K562 (cell line): ENCODE measurements around the gene BACH1.

Experiments
- ATF6 ChIP-seq: sonication (generic); formaldehyde crosslinking; IDR thresholded peaks from 2 replicates; pipeline ENCODE4 v1.4.0; 2020; ENCODE audit warnings: mild to moderate bottlenecking, missing genetic modification reagents
- BCOR ChIP-seq: fragments of 450-650 bp; IDR thresholded peaks from 2 replicates; pipeline ENCODE4 v1.6.1; 2016
- CBX3 ChIP-seq, 2 experiments: IDR thresholded peaks; 1 replicate in 1 of 2; 2 replicates in 1 of 2; pipeline ENCODE4 v1.6.1; 2012; ENCODE audit warnings: inconsistent platforms in 2 of 2, low read length in 2 of 2, borderline replicate concordance in 1 of 2, control low read depth in 1 of 2
- CTCF ChIP-seq, 3 experiments: IDR thresholded peaks in 2 of 3; conservative IDR thresholded peaks in 1 of 3; 2 replicates each; pipeline ENCODE4 v1.5.1; 2011 to 2012; ENCODE audit warnings: low read length in 3 of 3, mild to moderate bottlenecking in 3 of 3, control low read depth in 2 of 3, improper control_type of control experiment in 1 of 3, inconsistent platforms in 1 of 3, low read depth in 1 of 3, mixed read lengths in 1 of 3, moderate library complexity in 1 of 3; ENCODE audit not compliant: insufficient read depth in 2 of 3
- EP300 ChIP-seq: IDR thresholded peaks from 2 replicates; pipeline ENCODE4 v1.6.1; 2012; ENCODE audit warnings: low read length, improper control_type of control experiment
- MED1 ChIP-seq: sonication (generic); formaldehyde crosslinking; IDR thresholded peaks from 2 replicates; pipeline ENCODE4 v1.8.1; 2023; ENCODE audit warnings: missing genetic modification reagents, borderline replicate concordance
- POLR2A ChIP-seq: fragments of 450-650 bp; conservative IDR thresholded peaks from 2 replicates; pipeline ENCODE4 v1.6.1; 2016
- POLR2AphosphoS5 ChIP-seq: IDR thresholded peaks from 2 replicates; pipeline ENCODE4 v1.6.1; 2011; ENCODE audit warnings: mild to moderate bottlenecking, low read depth, low read length, moderate library complexity; ENCODE audit not compliant: control insufficient read depth, insufficient read depth
- RFX5 ChIP-seq: IDR thresholded peaks from 2 replicates; pipeline ENCODE4 v1.6.1; 2011; ENCODE audit warnings: low read depth, mild to moderate bottlenecking, improper control_type of control experiment, low read length
- TBP ChIP-seq: optimal IDR thresholded peaks from 2 replicates; pipeline ENCODE3; 2011; ENCODE audit warnings: low read depth, low read length, improper control_type of control experiment
- YY1 ChIP-seq, 3 experiments: IDR thresholded peaks; 2 replicates each; pipeline ENCODE4 v1.6.1; 2011; ENCODE audit warnings: low read length in 2 of 3, mild to moderate bottlenecking in 2 of 3, moderate library complexity in 2 of 3, borderline replicate concordance in 1 of 3, control low read depth in 1 of 3, low read depth in 1 of 3; ENCODE audit not compliant: insufficient read depth in 3 of 3, insufficient replicate concordance in 2 of 3, control insufficient read depth in 1 of 3, insufficient read length in 1 of 3; ENCODE audit errors: extremely low read depth in 1 of 3
- ZNF175 ChIP-seq: fragments of 200-800 bp; sonication (Bioruptor generic); IDR thresholded peaks from 2 replicates; pipeline ENCODE4 v1.6.1; 2016; ENCODE audit warnings: low read depth, mild to moderate bottlenecking, missing genetic modification characterization, missing compliant biosample characterization
- ZNF583 ChIP-seq: fragments of 250-450 bp; sonication (Bioruptor Pico); IDR thresholded peaks from 2 replicates; pipeline ENCODE4 v1.4.0; 2020
- TF ChIP-seq, protein P1 (sequence below), 2 experiments: fragments of 450-650 bp in 1 of 2; sonication (generic) in 1 of 2; formaldehyde crosslinking in 1 of 2; IDR thresholded peaks; 2 replicates each; pipeline versions ENCODE4 v1.7.1 to v1.9.0; 2016 to 2022; ENCODE audit warnings: inconsistent platforms in 1 of 2, mild to moderate bottlenecking in 1 of 2, missing genetic modification reagents in 1 of 2

DNA sequence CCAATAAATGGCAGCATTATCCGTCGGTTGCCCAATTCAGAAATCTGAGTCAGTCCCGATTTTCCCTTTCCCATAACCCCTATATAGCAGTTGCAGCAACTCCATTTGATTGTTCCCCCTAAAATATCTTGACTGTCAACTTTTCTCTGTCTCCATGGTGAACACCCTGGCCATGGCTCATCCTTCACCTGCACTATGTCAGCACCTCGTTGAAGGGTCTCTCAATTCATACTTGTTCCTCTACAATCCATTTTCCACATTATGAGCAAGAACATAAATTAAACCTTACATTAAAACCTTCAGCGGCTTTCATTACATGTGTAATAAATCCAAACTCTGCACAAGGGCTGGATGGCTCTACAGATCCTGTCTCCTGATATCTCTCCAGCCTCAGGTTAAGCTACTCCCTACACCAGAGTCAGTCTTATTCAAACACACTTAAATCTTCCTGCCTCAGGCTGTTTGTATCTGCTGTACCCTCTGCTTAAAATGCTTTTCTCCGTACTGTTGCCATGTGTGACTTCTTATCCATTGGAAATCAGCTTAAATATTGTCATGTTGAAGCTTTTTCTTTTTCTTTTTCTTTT lies 87.3 kb downstream of the BACH1 start:
- TF ChIP-seq EP300 (no peak), ZNF175 (no peak), MED1 (no peak), BCOR (no peak), CBX3 (IDR thresholded peaks at IDR 0.05; ENCODE audit: borderline replicate concordance in 1 of 2, low read length in 2 of 2) (no peak), POLR2AphosphoS5 (no peak), ZNF583 (CRISPR knock-in tag) (no peak), CTCF (IDR thresholded peaks at IDR 0.05 in 2 of 3, conservative IDR thresholded peaks at IDR 0.05 in 1 of 3; ENCODE audit: insufficient read depth in 2 of 3, low read depth in 1 of 3, low read length in 3 of 3) (no peak), YY1 (IDR thresholded peaks at IDR 0.05; ENCODE audit: borderline replicate concordance in 1 of 3, control insufficient read depth in 1 of 3, extremely low read depth in 1 of 3, insufficient read depth in 3 of 3, insufficient read length in 1 of 3, insufficient replicate concordance in 2 of 3, low read depth in 1 of 3, low read length in 2 of 3) (no peak), POLR2A (no peak), TBP (no peak), ATF6 (CRISPR knock-in tag) (no peak), RFX5 (no peak)
- TF ChIP-seq, protein P1, sequence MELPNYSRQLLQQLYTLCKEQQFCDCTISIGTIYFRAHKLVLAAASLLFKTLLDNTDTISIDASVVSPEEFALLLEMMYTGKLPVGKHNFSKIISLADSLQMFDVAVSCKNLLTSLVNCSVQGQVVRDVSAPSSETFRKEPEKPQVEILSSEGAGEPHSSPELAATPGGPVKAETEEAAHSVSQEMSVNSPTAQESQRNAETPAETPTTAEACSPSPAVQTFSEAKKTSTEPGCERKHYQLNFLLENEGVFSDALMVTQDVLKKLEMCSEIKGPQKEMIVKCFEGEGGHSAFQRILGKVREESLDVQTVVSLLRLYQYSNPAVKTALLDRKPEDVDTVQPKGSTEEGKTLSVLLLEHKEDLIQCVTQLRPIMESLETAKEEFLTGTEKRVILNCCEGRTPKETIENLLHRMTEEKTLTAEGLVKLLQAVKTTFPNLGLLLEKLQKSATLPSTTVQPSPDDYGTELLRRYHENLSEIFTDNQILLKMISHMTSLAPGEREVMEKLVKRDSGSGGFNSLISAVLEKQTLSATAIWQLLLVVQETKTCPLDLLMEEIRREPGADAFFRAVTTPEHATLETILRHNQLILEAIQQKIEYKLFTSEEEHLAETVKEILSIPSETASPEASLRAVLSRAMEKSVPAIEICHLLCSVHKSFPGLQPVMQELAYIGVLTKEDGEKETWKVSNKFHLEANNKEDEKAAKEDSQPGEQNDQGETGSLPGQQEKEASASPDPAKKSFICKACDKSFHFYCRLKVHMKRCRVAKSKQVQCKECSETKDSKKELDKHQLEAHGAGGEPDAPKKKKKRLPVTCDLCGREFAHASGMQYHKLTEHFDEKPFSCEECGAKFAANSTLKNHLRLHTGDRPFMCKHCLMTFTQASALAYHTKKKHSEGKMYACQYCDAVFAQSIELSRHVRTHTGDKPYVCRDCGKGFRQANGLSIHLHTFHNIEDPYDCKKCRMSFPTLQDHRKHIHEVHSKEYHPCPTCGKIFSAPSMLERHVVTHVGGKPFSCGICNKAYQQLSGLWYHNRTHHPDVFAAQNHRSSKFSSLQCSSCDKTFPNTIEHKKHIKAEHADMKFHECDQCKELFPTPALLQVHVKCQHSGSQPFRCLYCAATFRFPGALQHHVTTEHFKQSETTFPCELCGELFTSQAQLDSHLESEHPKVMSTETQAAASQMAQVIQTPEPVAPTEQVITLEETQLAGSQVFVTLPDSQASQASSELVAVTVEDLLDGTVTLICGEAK (IDR thresholded peaks at IDR 0.05), result no peak
- TF ChIP-seq, protein P1 (CRISPR knock-in tag; IDR thresholded peaks at IDR 0.05), result no peak
